GM12892 (cell line): ENCODE measurements around the gene ARHGAP32.

Experiments
- DNase-seq: peaks from one replicate; pipeline ENCODE4 v3.0.0; 2011; ENCODE audit not compliant: insufficient read length
- FAIRE-seq: peaks from 2 replicates; lab custom pipeline; 2011; peaks lifted over from hg19 to GRCh38; lab: Jason Lieb, UNC
- POLR2A ChIP-seq: IDR thresholded peaks from 2 replicates; pipeline ENCODE4 v1.6.1; 2011; ENCODE audit warnings: low read depth, low read length, control low read depth
- POLR2AphosphoS5 ChIP-seq: IDR thresholded peaks from 2 replicates; pipeline ENCODE4 v1.6.1; 2011; ENCODE audit warnings: low read depth, low read length, control low read depth
- TAF1 ChIP-seq: IDR thresholded peaks from 2 replicates; pipeline ENCODE4 v1.6.1; 2011; ENCODE audit warnings: low read depth, mild to moderate bottlenecking, control low read depth, low read length, borderline replicate concordance

ARHGAP32 gene

GRCh38 chr11:128957202-128957482 is 235.0 kb downstream of the ARHGAP32 start:
- TF ChIP-seq TAF1 (no peak), POLR2A (no peak), POLR2AphosphoS5 (no peak)
- no peak for FAIRE-seq
- DNase-seq: no peak

- no peak for TF ChIP-seq TAF1
- TF ChIP-seq POLR2AphosphoS5: no peak
- no peak for TF ChIP-seq POLR2A
- DNase-seq: no peak
- FAIRE-seq: peak; percentile 85
Measured at GRCh38 chr11:128956401-128957201, 235.5 kb downstream of the ARHGAP32 start.

- FAIRE-seq (no peak), DNase-seq (no peak)
- TF ChIP-seq POLR2AphosphoS5 (no peak), POLR2A (no peak), TAF1 (no peak)
Measured at GRCh38 chr11:128955636-128956035, 236.5 kb downstream of the ARHGAP32 start.

- TF ChIP-seq POLR2A: no peak
- DNase-seq (no peak), FAIRE-seq (no peak)
Measured at GRCh38 chr11:128953151-128953550, 239.0 kb downstream of the ARHGAP32 start.

GRCh38 chr11:128949791-128950454 is 242.2 kb downstream of the ARHGAP32 start:
- DNase-seq: no peak
- no peak for FAIRE-seq
- no peak for TF ChIP-seq POLR2A
- no peak for TF ChIP-seq TAF1
- no peak for TF ChIP-seq POLR2AphosphoS5

- DNase-seq (no peak), FAIRE-seq (no peak)
- TF ChIP-seq POLR2A (no peak), POLR2AphosphoS5 (no peak), TAF1 (no peak)
Measured at GRCh38 chr11:128948583-128948982, 243.5 kb downstream of the ARHGAP32 start.

- TF ChIP-seq TAF1 (no peak), POLR2AphosphoS5 (no peak), POLR2A (no peak)
- no peak for DNase-seq
- FAIRE-seq: no peak
Measured at GRCh38 chr11:128947773-128948172, 244.4 kb downstream of the ARHGAP32 start.

GRCh38 chr11:128946648-128947047 is 245.5 kb downstream of the ARHGAP32 start:
- TF ChIP-seq POLR2A (no peak), POLR2AphosphoS5 (no peak), TAF1 (no peak)
- no peak for FAIRE-seq
- no peak for DNase-seq

GRCh38 chr11:128943428-128943976 is 248.6 kb downstream of the ARHGAP32 start:
- TF ChIP-seq POLR2A (no peak), TAF1 (no peak), POLR2AphosphoS5 (no peak)
- DNase-seq (no peak), FAIRE-seq (no peak)

GRCh38 chr11:128942817-128943427 is 249.2 kb downstream of the ARHGAP32 start, which contains the start of gene TP53AIP1:
Gene TP53AIP1, minus strand, starts transcription at chr11:128942871. Its CDS starts 5,053 bp downstream, at chr11:128937818.
- FAIRE-seq (no peak), DNase-seq (no peak)
- TF ChIP-seq POLR2AphosphoS5 (no peak), POLR2A (no peak), TAF1 (no peak)

GRCh38 chr11:128942272-128942612 is 249.9 kb downstream of the ARHGAP32 start:
- DNase-seq: no peak
- FAIRE-seq: no peak
- TF ChIP-seq POLR2AphosphoS5 (no peak), POLR2A (no peak), TAF1 (no peak)
